Measurements from ENCODE around the gene HSPB6. TPM values are rescaled to one million over a fixed set of nuclear protein-coding genes. Genes with fewer than 3 reads are reported as not detected.

Gene HSPB6
- total RNA-seq, 1 experiment from 2014 or later = 0.87 TPM

- DNase-seq (ENCODE audit: low read depth, low spot score) (no peak), ATAC-seq (peak; percentile 50)
- H3K36me3 ChIP-seq (ENCODE audit: control insufficient read depth, insufficient read depth, low read length) = no peaks in the 10 kb centered on the region; the same call in 1 of the 2 replicates
- H3K4me3 ChIP-seq (ENCODE audit: low read depth in 2 of 2, low read length in 2 of 2) = peak overlapping the region; percentile 73 to 87
- H3K9me3 ChIP-seq (ENCODE audit: control insufficient read depth, insufficient read depth, low read depth, low read length) = no peaks in the 10 kb centered on the region
- POLR2A ChIA-PET = no interaction called here
- peak overlapping the region; percentile 89 for H3K27ac ChIP-seq (ENCODE audit: low read length)
- intact Hi-C loops (cut with micrococcal nuclease; ENCODE audit: unreplicated experiment) = loop anchor here (2.0 to 10.0 kb wide), 2 partner anchors 21 to 161 kb away; no protein-coding TSS in a partner anchor
- peaks cover 16% of the 10 kb centered on the region for H3K4me1 ChIP-seq (ENCODE audit: control insufficient read depth, insufficient read depth, low read length)
- in situ Hi-C loops (cut with HindIII; ENCODE audit: low pct_unique_long_range_greater_than_20kb, low sequenced_read_pairs) = no loop called here
- H3K27me3 ChIP-seq (ENCODE audit: control insufficient read depth, insufficient read depth, low read length) = no peaks in the 10 kb centered on the region
- BruUV-seq (replicated peaks) = TSS peak; percentile 65
- CTCF ChIA-PET = interaction anchor here (0.6 kb wide), 1 partner anchor 22 kb away, joined by 3 read pairs; no protein-coding TSS in a partner anchor
- TF ChIP-seq, protein P1, sequence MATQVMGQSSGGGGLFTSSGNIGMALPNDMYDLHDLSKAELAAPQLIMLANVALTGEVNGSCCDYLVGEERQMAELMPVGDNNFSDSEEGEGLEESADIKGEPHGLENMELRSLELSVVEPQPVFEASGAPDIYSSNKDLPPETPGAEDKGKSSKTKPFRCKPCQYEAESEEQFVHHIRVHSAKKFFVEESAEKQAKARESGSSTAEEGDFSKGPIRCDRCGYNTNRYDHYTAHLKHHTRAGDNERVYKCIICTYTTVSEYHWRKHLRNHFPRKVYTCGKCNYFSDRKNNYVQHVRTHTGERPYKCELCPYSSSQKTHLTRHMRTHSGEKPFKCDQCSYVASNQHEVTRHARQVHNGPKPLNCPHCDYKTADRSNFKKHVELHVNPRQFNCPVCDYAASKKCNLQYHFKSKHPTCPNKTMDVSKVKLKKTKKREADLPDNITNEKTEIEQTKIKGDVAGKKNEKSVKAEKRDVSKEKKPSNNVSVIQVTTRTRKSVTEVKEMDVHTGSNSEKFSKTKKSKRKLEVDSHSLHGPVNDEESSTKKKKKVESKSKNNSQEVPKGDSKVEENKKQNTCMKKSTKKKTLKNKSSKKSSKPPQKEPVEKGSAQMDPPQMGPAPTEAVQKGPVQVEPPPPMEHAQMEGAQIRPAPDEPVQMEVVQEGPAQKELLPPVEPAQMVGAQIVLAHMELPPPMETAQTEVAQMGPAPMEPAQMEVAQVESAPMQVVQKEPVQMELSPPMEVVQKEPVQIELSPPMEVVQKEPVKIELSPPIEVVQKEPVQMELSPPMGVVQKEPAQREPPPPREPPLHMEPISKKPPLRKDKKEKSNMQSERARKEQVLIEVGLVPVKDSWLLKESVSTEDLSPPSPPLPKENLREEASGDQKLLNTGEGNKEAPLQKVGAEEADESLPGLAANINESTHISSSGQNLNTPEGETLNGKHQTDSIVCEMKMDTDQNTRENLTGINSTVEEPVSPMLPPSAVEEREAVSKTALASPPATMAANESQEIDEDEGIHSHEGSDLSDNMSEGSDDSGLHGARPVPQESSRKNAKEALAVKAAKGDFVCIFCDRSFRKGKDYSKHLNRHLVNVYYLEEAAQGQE (IDR thresholded peaks at IDR 0.05; ENCODE audit: insufficient read depth in 1 of 2, low read depth in 2 of 2, low read length in 1 of 2) = 0 out of 4 replicates have a peak, but pooled peaks of 1 of the 2 experiments have one; percentile 15
- TF ChIP-seq SIN3A (IDR thresholded peaks at IDR 0.05; ENCODE audit: borderline replicate concordance, insufficient read depth, low read depth, low read length) = no peak
These were observed 40.6 kb downstream of the HSPB6 start for GRCh38 chr19:35715981-35716800.

GRCh38 chr19:35715355-35715809 lies 41.4 kb downstream of the HSPB6 start:
- no peaks in the 10 kb centered on the region for H3K27me3 ChIP-seq (ENCODE audit: control insufficient read depth, insufficient read depth, low read length)
- no peak for ATAC-seq
- intact Hi-C loops (cut with micrococcal nuclease; ENCODE audit: unreplicated experiment) (loop anchor here (10.0 kb wide), 1 partner anchor 161 kb away; no protein-coding TSS in a partner anchor), in situ Hi-C loops (cut with HindIII; ENCODE audit: low pct_unique_long_range_greater_than_20kb, low sequenced_read_pairs) (no loop called here)
- H3K4me3 ChIP-seq (ENCODE audit: low read depth in 2 of 2, low read length in 2 of 2) = peak overlapping the region in 1 of 2 experiments; percentile 73; a peak in 1 of 4 replicates
- H3K4me1 ChIP-seq (ENCODE audit: control insufficient read depth, insufficient read depth, low read length) = peaks cover 19% of the 10 kb centered on the region
- H3K27ac ChIP-seq (ENCODE audit: low read length) = no peak overlapping the region
- H3K36me3 ChIP-seq (ENCODE audit: control insufficient read depth, insufficient read depth, low read length) = no peaks in the 10 kb centered on the region; the same call in 1 of the 2 replicates
- no TSS peak for BruUV-seq (replicated peaks)
- DNase-seq (ENCODE audit: low read depth, low spot score) = no peak
- H3K9me3 ChIP-seq (ENCODE audit: control insufficient read depth, insufficient read depth, low read depth, low read length) = no peaks in the 10 kb centered on the region
- TF ChIP-seq POLR2AphosphoS5 (IDR thresholded peaks at IDR 0.05; ENCODE audit: low read depth, low read length) (no peak), SIN3A (IDR thresholded peaks at IDR 0.05; ENCODE audit: borderline replicate concordance, insufficient read depth, low read depth, low read length) (no peak), TCF7L2 (IDR thresholded peaks at IDR 0.05; ENCODE audit: low read depth, low read length) (no peak)
- TF ChIP-seq, protein P1 (IDR thresholded peaks at IDR 0.05; ENCODE audit: insufficient read depth in 1 of 2, low read depth in 2 of 2, low read length in 1 of 2) = no peak
- TF ChIP-seq, protein P2, sequence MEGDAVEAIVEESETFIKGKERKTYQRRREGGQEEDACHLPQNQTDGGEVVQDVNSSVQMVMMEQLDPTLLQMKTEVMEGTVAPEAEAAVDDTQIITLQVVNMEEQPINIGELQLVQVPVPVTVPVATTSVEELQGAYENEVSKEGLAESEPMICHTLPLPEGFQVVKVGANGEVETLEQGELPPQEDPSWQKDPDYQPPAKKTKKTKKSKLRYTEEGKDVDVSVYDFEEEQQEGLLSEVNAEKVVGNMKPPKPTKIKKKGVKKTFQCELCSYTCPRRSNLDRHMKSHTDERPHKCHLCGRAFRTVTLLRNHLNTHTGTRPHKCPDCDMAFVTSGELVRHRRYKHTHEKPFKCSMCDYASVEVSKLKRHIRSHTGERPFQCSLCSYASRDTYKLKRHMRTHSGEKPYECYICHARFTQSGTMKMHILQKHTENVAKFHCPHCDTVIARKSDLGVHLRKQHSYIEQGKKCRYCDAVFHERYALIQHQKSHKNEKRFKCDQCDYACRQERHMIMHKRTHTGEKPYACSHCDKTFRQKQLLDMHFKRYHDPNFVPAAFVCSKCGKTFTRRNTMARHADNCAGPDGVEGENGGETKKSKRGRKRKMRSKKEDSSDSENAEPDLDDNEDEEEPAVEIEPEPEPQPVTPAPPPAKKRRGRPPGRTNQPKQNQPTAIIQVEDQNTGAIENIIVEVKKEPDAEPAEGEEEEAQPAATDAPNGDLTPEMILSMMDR (IDR thresholded peaks at IDR 0.05) = no peak
- ChIA-PET POLR2A (no interaction called here), CTCF (no interaction called here)
